ENCODE measurements around the gene MYO18A.
"Not testable (repeated sequence)": the region's sequence is repeated elsewhere in the genome, so short reads cannot be mapped to it uniquely, and the experiment has no call there.

MYO18A gene

GRCh38 chr17:29180034-29180787 lies at the start of gene MYO18A:
TSS of gene MYO18A (minus strand) at chr17:29180398. CDS start at chr17:29166940, 13,458 bp downstream.
- DNase-seq: peak; percentile 83

- DNase-seq: no peak
These were observed 45.2 kb upstream of the MYO18A start for GRCh38 chr17:29225396-29225795.

GRCh38 chr17:29221338-29221737 lies 41.1 kb upstream of the MYO18A start:
- DNase-seq: not testable (repeated sequence)

GRCh38 chr17:29219378-29220047 lies 39.3 kb upstream of the MYO18A start:
- peak; percentile 73 for DNase-seq

- DNase-seq: no peak
These were observed 36.7 kb upstream of the MYO18A start for GRCh38 chr17:29216856-29217255.

- no peak for DNase-seq
These were observed 36.0 kb upstream of the MYO18A start for GRCh38 chr17:29216181-29216580.

- DNase-seq: no peak
These were observed 35.5 kb upstream of the MYO18A start for GRCh38 chr17:29215717-29216116.

- no peak for DNase-seq
These were observed 35.0 kb upstream of the MYO18A start for GRCh38 chr17:29215174-29215573.

- no peak for DNase-seq
These were observed 34.3 kb upstream of the MYO18A start for GRCh38 chr17:29214215-29215146.

- no peak for DNase-seq
These were observed 32.5 kb upstream of the MYO18A start for GRCh38 chr17:29212681-29213121.

GRCh38 chr17:29212094-29212631 lies 32.0 kb upstream of the MYO18A start:
- DNase-seq: no peak

- DNase-seq: no peak
These were observed 30.7 kb upstream of the MYO18A start for GRCh38 chr17:29210879-29211278.

GRCh38 chr17:29209073-29209472 lies 28.9 kb upstream of the MYO18A start:
- DNase-seq: no peak

- no peak for DNase-seq
These were observed 27.8 kb upstream of the MYO18A start for GRCh38 chr17:29207975-29208374.

GRCh38 chr17:29205047-29205446 lies 24.8 kb upstream of the MYO18A start:
- no peak for DNase-seq

- not testable (repeated sequence) for DNase-seq
These were observed 24.0 kb upstream of the MYO18A start for GRCh38 chr17:29204068-29204804.

GRCh38 chr17:29197516-29198272 lies 17.5 kb upstream of the MYO18A start:
- no peak for DNase-seq

GRCh38 chr17:29196769-29197515 lies 16.7 kb upstream of the MYO18A start:
- DNase-seq: no peak

GRCh38 chr17:29195465-29196081 lies 15.4 kb upstream of the MYO18A start:
- DNase-seq: no peak

- DNase-seq: no peak
These were observed 14.5 kb upstream of the MYO18A start for GRCh38 chr17:29194669-29195068.
